Keratinocyte (primary cell): ENCODE measurements around the gene PDE9A.
"Not testable (repeated sequence)": the region's sequence is repeated elsewhere in the genome, so short reads cannot be mapped to it uniquely, and the experiment has no call there.

ENCODE experiments used
- CTCF ChIP-seq, 3 experiments: IDR thresholded peaks in 1 of 3; conservative IDR thresholded peaks in 1 of 3; optimal IDR thresholded peaks in 1 of 3; 2 replicates in 2 of 3; 3 replicates in 1 of 3; pipeline versions ENCODE3 to v1.5.1; 2011; ENCODE audit warnings: low read length in 3 of 3, mild to moderate bottlenecking in 3 of 3, moderate library complexity in 2 of 3, control low read depth in 1 of 3, inconsistent platforms in 1 of 3; ENCODE audit not compliant: insufficient read depth in 2 of 3; ENCODE audit errors: extremely low read depth in 1 of 3
- EZH2 ChIP-seq: IDR thresholded peaks from one replicate; pipeline ENCODE4 v1.6.1; 2012; ENCODE audit warnings: inconsistent platforms, mild to moderate bottlenecking, low read length, moderate library complexity

- not testable (repeated sequence) for TF ChIP-seq CTCF (optimal IDR thresholded peaks at IDR 0.05 in 1 of 3, IDR thresholded peaks at IDR 0.05 in 1 of 3, conservative IDR thresholded peaks at IDR 0.05 in 1 of 3; ENCODE audit: extremely low read depth in 1 of 3, insufficient read depth in 2 of 3, low read length in 3 of 3); EZH2
These were observed 62.0 kb downstream of the PDE9A start for GRCh38 chr21:42715427-42715826.
